ENCODE results near the gene MIOX.
A peak's percentile ranks its signal among the peaks of the same experiment; 100 is the strongest.

The MIOX gene

DNA sequence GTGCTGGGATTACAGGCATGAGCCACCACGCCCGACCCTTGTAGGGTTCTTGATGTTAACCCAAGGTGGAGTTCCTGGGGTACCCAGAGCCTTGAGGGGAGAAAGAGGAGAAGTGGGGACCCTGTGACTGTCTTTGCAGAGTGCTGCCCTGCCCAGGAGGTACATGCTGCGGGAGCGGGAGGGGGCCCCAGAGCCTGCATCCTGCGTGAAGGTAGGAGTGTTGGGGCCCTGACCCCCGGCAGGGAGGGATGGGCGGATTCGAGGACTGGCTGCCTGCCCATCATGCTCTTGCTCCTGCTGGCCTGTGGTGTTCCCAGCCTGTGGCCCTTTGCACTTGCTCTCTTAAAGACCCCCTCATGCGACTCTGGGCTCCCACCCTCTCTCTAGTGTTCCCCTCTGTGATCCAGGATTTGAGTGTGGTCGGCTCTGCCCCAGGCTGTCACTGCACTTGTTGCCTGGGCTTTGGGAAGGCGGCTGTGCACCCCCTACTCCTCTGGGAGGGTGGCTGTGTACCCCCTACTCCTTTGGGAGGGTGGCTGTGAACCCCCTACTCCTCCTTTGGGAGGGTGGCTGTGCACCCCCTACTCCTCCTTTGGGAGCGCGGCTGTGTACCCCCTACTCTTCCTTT is 34.3 kb downstream of the MIOX start:
- DNase-seq = no peak

DNA sequence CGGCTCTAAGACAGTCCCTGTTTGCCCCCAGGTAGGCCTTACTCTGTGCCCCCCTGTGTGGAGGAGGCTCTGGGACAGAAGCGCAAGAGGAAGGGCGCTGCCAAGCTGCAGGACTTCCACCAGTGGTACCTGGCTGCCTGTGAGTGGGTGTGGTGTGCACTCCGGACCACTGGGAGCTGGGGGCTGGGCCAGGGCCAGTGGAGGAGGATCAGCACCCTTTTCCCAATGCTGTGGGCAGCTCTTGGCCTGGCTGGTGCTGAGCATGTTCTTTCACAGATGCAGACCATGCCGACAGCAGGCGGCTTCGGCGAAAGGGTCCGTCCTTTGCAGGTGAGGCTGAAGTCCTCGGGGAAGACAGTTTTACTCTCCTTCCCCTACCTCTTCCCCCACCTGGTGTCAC is 35.1 kb downstream of the MIOX start:
- DNase-seq = no peak

DNA sequence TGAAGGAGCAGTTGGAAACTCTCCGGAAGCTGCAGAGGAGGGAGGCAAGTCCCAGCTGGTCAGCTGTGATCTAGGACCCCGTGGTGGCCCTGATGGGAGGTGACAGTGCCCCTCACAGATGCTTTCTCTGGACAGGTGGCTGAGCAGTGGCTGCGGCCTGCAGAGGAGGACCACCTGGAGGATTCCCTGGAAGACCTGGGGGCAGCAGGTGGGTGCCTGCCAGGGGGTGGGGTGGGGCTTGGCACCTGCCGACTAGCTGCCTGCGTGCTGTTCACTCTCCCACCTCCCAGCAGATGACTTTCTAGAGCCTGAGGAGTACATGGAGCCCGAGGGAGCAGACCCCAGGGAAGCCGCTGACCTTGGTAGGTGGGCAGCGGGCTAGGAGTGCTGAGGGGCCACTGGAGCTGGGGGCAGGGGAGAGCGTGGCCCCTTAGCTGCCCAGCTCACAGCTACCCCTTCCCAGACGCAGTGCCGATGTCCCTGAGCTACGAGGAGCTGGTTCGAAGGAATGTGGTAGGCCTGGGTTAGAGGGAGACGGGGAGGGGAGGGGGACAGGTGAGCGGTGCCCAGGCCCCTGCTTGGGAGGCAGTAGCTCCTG is 35.6 kb downstream of the MIOX start:
- DNase-seq = no peak

DNA sequence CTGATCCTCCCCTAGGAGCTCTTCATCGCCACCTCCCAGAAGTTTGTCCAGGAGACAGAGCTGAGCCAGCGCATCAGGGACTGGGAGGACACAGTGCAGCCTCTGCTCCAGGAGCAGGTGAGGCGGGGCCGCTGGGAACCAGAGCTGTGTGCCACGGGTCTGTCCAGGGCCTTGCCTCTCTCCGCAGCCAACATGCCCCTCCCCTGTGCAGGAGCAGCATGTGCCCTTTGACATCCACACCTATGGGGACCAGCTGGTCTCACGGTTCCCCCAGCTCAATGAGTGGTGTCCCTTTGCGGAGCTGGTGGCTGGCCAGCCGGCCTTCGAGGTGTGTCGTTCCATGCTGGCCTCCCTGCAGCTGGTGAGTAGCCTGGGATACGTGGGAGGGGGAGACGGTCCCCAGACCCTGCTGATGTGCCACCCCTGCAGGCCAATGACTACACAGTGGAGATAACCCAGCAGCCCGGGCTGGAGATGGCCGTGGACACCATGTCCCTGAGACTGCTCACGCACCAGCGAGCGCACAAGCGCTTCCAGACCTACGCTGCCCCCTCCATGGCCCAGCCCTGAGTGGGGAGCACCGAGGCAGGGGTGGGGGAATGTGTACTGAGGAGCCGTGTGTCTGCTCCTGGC is 36.3 kb downstream of the MIOX start:
- no peak for DNase-seq

DNA sequence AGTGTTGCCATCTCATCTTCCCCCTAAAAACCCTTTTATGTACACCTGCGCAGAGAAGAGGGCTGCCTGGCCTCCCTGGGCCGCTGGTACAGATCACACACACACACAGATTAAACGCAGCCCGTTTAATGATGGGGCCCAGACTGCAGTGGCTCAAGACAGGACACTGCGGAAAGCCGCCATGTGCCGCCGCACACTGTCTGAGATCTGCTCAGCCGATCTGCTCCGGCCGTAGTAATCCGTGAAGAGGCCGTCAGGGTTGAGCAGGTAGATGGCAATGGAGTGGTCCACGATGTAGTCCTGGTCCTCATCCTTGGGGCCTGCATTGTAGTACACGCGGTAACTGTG is 36.8 kb downstream of the MIOX start:
- DNase-seq = no peak

DNA sequence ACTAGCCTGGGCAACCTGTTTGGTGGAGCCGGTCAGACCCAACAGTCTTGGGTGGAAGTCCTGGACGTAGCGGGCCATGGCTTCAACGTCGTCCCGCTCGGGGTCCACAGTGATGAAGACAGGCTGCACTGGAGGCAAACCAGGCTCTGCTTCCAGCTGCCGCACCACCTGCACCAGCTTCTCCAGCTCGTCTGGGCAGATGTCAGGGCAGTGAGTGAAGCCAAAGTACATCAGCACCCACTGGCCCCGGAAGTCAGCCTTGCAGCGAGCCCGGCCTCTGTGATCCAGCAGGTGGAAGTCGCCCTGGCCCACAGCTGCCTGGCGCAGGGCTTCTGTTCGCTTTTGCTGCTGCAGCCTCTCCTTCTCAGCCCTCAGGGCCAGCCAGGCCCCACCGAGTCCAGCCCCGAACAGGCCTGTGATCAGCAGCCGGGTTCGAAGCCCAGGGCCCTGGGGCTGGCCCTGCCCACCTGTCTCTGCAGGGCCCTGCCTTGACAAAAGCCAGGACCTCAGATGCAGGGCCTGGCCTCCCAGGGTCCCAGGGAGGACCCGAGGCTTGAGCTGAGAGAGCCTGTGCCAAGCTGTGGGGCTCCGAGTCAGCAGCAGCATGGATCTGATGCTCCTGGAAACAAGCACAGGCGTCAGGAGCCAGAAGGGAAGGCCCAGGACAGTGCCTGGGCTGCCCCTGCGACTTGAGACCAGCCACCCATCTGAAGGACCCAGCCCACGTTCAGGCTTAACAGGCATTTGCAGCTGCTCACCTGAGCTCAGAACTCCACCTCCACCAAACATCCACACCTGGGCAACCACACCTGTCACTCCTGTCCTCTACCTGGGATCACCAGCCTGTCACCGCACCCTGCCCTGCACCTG is 37.4 kb downstream of the MIOX start:
- no peak for DNase-seq

DNA sequence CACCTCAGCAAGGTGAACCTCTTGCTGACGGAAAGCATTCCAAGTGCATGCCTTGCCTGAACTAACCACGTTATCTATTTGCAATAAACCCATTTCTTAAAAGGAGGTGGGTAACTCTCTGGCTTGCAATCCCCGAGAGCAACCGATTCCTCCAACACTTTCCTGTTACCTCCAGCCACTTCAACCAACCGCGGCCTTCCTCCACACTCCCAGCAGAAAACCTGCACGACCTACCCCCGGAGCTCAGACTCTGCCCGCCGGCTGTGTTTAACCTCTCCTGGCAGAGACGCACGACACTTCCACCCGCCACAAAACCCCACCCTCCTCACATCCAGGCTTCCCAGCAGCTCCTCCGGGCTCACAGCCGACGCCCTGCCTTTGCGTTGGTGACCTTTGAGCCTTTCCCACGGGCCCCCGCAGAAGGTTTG is 38.0 kb downstream of the MIOX start:
- no peak for DNase-seq

DNA sequence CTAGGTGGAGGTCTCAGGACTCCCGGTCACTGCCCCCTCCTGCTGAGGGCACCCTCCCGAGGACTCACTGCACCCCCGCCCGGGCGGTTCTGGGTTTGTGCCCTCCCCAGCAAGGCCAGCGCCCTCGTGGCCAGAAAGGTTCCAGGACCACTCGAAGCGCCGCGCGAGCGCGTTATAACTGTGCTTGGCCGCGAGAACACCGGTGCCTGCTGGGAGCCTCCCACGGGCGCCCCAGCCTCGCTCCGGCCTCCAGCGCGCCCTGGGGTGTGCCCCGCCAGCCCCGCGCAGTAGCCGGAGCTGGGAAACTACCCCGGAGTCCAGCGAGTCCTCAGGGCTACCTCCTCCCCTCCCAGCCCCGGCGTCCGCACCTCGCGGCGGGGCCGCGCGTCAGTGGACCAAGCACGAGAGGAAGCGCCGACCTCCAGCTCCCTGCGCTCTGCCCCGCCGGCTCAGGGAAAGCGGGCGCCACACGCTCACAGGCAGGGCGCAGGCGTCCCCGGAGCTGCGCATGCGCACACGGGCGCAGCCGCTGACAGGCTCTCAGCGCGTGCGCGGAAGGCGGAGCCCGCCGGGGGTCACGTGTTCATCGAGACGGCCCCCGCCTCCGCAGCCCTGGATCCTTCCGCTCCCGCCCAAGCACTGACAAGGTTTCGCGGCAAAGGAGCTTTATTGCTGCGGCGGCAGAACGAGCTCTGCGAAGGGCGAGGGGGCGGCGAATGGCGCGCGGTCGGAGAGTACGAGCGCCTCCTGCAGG is 38.6 kb downstream of the MIOX start, which contains the start of gene SCO2:
TSS of gene SCO2 (minus strand) at position 495 of the 754 bp plus-strand sequence. CDS start 1,187 bp downstream, outside the sequence.
- peak; percentile 99 for DNase-seq

DNA sequence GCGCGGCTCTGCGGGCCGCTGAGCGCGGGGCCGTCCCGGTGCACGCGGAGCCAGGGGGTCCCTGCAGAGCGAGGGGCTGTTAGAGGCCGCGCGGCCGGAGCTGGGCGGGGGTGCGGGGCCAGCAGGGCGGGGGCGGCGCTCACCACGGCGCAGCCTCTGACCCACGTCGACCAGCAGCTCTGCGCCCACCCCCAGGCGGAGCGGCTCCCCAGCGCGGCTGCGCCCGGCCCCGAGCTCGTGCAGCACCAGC is 39.1 kb downstream of the MIOX start:
- no peak for DNase-seq

DNA sequence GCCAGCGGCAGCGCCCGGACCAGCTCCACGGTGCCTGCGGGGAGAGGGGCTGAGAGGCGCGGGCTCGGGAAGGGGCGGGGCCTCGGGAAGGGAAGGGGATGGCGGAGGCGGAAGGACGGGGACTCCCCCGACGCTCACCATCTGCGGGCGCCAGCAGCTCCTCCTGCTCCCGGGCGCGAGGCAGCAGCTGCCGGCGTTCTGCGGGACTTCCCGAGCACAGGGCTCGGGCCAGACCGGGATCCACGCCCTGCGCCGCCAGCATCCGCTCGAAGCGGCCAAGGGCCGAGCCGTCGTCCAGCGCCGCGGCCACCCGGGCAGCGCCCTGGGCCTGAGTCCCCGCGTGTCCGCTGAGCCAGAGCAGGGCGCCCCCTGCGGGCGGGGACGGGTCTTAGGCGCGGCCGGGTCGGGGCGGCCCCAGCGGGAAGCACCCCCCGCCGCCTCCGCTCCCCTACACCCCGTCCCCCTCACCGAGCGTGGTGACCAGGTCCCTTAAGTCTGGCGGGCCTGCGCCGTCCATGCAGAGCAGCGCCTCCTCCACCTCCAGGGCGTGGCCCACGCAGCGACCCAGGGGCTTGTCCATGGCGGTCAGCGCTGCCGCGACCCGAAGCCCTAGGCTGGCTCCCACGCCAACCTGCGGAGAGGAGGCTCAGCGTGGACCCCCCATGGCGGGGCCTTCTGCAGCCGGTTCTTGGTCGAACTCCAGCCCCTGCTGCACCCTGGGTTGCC is 39.6 kb downstream of the MIOX start:
- DNase-seq = peak; percentile 93

DNA sequence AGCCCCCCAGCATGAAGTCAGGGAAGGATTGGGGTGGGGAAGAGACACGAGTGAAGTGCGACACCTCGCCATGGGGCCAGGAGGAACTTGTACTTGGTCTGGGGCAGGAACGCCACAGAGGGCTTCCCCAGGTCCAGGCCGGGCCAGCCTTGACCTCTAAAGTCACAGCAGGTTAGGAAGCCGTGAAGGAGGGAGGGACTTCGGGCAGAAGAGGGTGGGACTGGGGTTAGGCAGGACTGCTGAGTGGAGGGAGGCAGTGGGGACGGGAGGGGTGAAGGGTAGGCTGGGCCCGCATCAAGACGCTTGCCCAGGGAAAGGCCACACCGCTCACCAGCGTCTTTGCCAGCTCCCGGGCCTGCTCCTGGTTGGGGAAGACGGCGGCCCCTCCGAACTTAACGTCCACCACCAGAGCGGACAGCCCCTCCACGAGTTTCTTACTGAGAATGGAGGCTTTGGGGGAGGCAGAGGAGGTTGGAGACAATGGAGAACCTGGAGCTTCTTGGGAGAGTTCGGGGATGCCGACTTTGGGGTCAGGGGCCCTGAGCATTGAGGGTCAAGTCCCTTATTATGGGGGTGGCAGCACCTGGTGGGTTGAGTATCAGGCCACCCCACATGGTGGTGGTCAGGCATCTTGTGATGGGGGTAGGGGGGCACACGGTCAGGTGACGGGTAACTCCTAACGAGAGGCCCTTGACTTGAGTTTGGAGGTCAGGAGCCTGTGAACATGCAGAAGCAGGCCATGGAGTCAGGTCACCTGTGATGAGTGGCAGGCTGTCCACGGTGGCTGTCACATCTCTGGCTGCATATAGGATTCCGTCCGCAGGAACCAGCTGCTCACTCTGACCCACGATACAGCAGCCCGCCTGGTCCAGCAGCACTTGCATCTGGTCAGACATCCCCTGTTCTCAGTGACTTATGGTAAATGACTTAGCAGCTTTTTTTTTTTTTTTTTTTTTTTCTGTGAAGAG is 40.5 kb downstream of the MIOX start:
- no peak for DNase-seq

DNA sequence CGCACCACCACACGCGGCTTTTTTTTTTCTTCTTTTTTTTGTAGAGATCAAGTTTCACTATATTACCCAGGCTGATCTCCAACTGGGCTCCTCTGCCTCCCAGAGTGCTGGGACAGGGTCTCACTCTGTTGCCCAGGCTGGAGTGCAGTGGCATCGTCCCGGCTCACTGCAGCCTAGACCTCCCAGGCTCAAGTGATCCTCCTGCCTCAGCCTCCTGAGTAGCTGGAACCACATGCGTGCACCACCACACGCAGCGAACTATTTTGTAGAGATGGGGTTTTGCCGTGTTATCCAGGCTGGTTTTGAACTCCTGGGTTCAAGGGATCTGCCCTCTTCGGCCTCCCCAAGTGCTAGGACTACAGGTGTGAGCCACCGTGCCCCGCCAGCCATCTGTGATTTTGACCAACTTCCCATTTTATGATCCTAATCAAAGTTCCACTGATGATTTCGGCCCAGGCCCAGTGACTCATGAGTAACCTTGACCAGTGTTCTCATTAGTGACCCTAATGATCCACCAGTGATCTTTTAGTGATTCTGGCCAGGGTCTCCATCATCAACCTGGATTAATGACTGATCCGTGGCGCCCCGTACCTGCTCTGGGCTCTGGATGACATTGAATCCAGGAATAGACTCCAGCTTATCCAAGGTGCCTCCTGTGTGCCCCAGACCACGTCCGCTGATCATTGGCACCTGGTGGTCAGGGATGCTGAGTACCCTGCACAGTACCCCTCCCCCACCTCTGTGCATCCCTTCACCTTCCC is 41.4 kb downstream of the MIOX start:
- no peak for DNase-seq

DNA sequence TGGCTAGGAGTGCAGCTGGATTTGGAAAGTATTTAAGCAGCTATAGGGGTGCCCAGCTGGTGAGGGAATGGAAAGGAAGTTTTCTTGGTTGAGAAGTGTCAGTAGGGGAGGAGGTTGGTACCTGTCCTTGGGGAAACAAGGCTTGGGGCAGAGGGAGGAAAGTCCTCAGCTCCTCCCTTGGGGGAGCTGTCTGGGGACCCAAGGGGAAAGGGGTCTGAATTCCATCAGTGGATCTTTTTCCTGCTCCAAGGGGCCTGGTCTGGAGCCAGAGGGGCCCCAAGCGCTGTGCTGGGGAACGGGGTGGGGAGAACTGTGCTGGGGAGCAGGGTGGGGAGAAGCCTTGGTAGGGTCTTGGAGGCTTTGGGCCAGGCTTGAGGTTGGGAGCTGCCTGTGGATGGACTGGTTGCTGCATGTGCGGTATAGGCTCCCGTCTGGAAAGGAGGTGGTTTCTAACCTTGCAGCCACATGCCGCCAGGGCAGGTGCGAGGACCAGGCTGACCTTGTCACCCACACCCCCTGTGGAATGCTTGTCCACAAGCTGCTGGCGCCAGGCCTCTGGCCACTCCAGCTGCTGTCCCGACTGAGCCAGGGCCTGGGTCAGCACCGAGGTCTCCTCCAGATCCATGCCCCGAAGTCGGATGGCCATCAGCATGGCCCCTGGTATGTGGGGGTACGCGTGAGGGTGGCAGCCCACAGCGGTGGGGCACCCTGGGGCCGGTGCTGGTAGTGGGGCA is 42.2 kb downstream of the MIOX start:
- no peak for DNase-seq

DNA sequence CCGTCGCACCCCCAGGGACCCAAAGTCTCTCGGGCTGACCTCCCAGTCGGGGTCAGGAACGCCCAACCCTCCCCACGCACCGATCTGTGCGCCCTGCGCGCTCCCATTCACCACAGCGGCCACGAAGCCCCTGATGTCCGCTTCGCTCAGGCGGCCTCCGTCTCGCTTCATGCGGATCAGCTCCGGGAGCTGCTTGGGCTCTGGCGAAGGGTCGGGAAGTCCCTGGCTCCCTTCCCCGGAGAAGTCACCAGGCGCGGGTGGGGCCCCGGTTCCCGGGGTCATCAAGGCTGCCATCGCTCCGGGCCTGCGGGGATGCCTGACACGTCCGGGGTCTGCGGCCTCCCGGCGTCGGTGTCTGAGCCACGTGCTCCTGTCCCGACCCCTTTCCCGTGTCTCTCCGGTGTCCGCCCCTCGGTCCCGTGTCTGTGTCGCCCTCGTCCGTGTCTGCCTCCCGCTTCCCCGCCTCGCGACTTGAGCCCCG is 42.8 kb downstream of the MIOX start:
- DNase-seq = peak; percentile 42

DNA sequence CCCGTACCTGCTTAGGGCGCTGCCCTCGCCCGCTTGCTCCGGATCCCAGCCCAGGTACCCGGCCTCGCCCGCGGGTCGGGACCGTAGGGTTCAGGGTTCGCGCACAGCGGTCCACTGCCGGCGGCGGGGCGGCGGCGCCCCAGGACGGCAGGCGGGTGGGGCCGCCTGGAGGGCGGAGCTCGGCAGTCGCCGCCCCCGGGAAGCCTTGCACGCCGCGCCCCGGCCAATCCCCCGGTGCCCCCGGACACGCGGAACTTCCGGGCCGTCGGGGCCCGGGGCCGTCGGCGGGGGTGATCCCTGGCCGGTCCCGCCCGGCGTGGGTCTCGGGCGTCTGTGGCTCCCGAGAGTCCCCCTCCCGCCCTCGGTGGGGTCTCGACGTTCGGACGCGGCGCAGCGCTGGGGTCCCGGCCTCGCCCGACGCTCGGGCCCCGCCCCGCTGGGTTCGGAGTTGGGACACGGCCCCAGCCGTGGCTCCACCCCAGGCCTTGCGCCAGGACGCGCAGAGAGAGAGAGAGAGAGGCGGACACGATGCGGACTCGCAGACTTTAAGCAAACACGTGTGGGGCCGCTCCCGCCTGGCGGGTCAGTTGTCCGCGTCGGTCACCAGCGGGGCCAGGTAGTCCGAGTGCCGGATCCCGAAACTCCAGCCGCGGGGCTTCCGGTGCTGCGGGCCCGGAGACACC is 43.4 kb downstream of the MIOX start, which contains the start of gene TYMP:
TSS of gene TYMP (minus strand) at position 116 of the 683 bp plus-strand sequence. CDS start 303 bp downstream, outside the sequence.
- peak; percentile 62 for DNase-seq

DNA sequence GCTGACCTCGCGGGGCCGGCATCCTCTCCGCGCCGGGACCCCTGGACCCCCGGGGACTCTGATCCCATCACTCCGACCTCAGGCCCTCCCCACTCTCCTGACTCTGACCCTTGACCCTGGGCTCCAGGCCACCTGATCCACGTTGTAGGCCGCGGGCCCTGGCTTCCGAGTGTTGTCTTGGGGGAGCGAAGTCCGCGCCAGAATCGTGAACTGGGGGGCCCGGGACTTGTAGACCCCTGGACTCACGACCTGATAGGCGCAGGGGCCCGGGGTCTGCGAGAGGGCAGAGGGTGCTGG is 43.9 kb downstream of the MIOX start:
- DNase-seq = no peak

DNA sequence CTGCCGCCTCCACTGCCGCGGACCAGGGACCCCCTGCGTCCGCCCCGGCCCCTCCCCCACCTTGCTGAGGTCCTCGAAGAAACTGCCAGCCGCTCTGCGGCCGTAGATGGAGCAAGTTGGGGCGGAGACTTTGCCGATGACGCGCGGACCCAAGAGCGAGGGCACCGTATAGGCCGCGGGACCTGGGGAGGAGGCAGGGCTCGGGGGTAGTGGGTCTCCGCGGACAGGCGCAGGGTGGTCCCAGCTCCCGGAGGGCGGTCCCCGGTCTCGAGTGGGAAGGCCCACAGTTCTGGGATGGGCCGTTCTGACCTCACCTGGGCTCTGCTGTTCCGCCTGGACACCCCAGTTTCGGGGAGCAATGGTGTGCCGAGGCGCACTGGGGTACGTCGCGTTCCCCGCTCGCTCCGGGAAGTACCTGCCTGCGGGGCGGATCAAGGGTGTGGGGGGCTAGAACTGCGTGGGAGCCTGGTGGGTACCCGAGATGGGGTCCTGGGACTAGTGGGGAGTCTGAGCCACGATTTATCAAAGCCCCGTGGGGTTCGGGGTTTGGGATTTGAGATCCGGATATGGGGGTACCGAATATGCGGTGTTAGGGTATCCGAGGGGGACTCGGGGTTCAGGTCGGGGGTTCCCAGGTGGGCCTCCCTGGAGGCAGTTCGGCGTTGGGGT is 44.4 kb downstream of the MIOX start:
- DNase-seq = peak; percentile 84

DNA sequence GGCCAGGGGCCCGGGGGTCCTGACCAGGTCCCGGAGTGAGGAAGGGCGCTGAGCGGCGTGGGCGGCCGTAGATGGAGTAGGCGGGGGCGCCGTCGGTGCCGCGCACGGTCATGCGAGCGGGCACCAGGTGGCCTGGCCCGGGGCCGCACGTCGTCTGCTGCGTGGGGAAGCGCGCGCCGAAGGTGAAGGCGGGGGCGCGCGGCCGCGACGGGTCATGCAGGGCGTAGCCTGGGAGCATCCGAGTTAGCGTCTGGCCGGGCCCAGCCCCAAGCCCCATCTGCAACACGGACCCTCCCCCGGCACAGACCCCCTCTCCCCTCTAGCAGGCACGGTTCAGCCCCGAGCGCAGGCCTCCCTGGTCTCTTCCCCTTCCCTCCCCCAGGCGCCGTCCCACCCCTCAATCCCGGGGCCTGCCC is 44.9 kb downstream of the MIOX start:
- peak; percentile 56 for DNase-seq

Data from eye (tissue), 1 donor.